HFF-Myc (cell line): ENCODE data around the gene TRIM34.
"Not testable (repeated sequence)": the region's sequence is repeated elsewhere in the genome, so short reads cannot be mapped to it uniquely, and the experiment has no call there.

ENCODE experiments used
- DNase-seq: peaks from one replicate; pipeline ENCODE4 v3.0.0-alpha.2; 2011; ENCODE audit warnings: low read depth; ENCODE audit errors: extremely low read depth
- H3K4me3 ChIP-seq: replicated peaks from 2 replicates; pipeline ENCODE4 v1.5.1; 2011; ENCODE audit warnings: low read depth, mild to moderate bottlenecking, control low read depth, low read length
- TF ChIP-seq, protein P1 (sequence below): IDR thresholded peaks from 2 replicates; pipeline ENCODE4 v1.5.1; 2012; ENCODE audit warnings: mild to moderate bottlenecking, low read depth, low read length, control low read depth; ENCODE audit errors: missing control alignments

The TRIM34 gene

DNA sequence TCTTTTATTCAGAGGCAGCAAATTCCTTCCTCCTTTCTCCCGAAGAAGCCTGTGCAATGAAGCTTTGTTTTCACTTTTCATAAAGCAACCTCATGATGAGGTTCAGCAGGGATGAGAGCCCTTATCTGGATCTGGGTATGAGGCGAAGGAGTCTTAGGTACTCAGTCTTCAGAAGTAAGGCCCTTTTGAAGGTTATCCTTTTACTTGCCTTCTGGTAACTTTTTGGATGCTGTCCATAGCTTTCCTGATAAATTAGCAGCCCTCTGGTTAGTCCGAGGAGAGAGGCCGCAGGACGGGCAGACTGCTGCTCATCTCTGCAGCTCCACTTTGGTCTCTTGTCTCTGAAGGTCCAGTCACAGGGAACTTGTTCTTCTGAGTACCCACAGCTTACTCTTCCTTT, 65.9 kb downstream of the TRIM34 start:
- no peak for DNase-seq
- peak overlapping the region; percentile 34 for H3K4me3 ChIP-seq
- TF ChIP-seq, protein P1, sequence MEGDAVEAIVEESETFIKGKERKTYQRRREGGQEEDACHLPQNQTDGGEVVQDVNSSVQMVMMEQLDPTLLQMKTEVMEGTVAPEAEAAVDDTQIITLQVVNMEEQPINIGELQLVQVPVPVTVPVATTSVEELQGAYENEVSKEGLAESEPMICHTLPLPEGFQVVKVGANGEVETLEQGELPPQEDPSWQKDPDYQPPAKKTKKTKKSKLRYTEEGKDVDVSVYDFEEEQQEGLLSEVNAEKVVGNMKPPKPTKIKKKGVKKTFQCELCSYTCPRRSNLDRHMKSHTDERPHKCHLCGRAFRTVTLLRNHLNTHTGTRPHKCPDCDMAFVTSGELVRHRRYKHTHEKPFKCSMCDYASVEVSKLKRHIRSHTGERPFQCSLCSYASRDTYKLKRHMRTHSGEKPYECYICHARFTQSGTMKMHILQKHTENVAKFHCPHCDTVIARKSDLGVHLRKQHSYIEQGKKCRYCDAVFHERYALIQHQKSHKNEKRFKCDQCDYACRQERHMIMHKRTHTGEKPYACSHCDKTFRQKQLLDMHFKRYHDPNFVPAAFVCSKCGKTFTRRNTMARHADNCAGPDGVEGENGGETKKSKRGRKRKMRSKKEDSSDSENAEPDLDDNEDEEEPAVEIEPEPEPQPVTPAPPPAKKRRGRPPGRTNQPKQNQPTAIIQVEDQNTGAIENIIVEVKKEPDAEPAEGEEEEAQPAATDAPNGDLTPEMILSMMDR, result no peak

GRCh38 chr11:5691238-5691963, 66.6 kb downstream of the TRIM34 start:
- DNase-seq, result not testable (repeated sequence)

GRCh38 chr11:5691964-5692361, 67.2 kb downstream of the TRIM34 start:
- no peak overlapping the region for H3K4me3 ChIP-seq
- DNase-seq, result no peak

More at GRCh38 chr11:5691238-5691963, 66.6 kb downstream of the TRIM34 start:
- not testable (repeated sequence) for H3K4me3 ChIP-seq

More at GRCh38 chr11:5691964-5692361, 67.2 kb downstream of the TRIM34 start:
- TF ChIP-seq, protein P1, result no peak
